HepG2 (cell line): Measurements from ENCODE around the gene PSMD12. TPM values are rescaled to one million over a fixed set of nuclear protein-coding genes. Genes with fewer than 3 reads are reported as not detected.
A peak's percentile ranks its signal among the peaks of the same experiment; 100 is the strongest.

Experiments used
- ADNP ChIP-seq: sonication (generic); formaldehyde crosslinking; IDR thresholded peaks from 2 replicates; pipeline ENCODE4 v1.4.0; 2020; ENCODE audit warnings: missing genetic modification reagents
- CHCHD3 ChIP-seq: sonication (generic); formaldehyde crosslinking; IDR thresholded peaks from 2 replicates; pipeline ENCODE4 v1.8.0; 2022; ENCODE audit warnings: mild to moderate bottlenecking, missing genetic modification reagents, moderate library complexity
- ISL2 ChIP-seq: sonication (generic); formaldehyde crosslinking; IDR thresholded peaks from 2 replicates; pipeline ENCODE4 v1.5.0; 2020; ENCODE audit warnings: missing genetic modification reagents
- MED1 ChIP-seq: sonication (generic); formaldehyde crosslinking; IDR thresholded peaks from 2 replicates; pipeline ENCODE4 v1.4.0; 2020; ENCODE audit warnings: missing genetic modification reagents
- NR2F1 ChIP-seq, 2 experiments: fragments of 450-650 bp in 1 of 2; formaldehyde crosslinking in 1 of 2; IDR thresholded peaks; 2 replicates each; pipeline versions ENCODE4 v1.5.0 to v1.6.1; 2016 to 2020; ENCODE audit warnings: mild to moderate bottlenecking in 1 of 2, missing compliant biosample characterization in 1 of 2, missing genetic modification reagents in 1 of 2, moderate library complexity in 1 of 2
- polyA plus RNA-seq, 8 experiments: library from polyadenylated mRNA; depleted of rRNA in 3 of 8; stranded (reverse) in 7 of 8; unstranded in 1 of 8; fragments of >200 nt; fragmentation: Illumina TruSeq in 4 of 8; extraction: Trizol in 4 of 8; gene quantifications; 2 replicates each; pipeline versions ENCODE4 v1.2.1 to v1.2.3, GENCODE V29; 2011 to 2016; ENCODE audit warnings: low read depth in 4 of 8, missing spikeins in 1 of 8, mixed read lengths in 1 of 8; ENCODE audit not compliant: insufficient read depth in 1 of 8
- total RNA-seq, 5 experiments: library from RNA; depleted of rRNA; stranded (reverse); fragments of >200 nt; fragmentation: Illumina TruSeq; extraction: Trizol; gene quantifications; 2 replicates each; pipeline ENCODE4 v1.2.3, GENCODE V29; 2016; ENCODE audit warnings: low read depth in 1 of 5
- TF ChIP-seq, protein P1 (sequence below), 2 experiments: sonication (generic) in 1 of 2; formaldehyde crosslinking in 1 of 2; IDR thresholded peaks; 2 replicates each; pipeline versions ENCODE4 v1.6.1 to v1.9.0; 2014 to 2022; ENCODE audit warnings: antibody characterized with exemption in 1 of 2, borderline replicate concordance in 1 of 2, inconsistent platforms in 1 of 2, low read depth in 1 of 2, missing genetic modification reagents in 1 of 2
- TF ChIP-seq, protein P2 (sequence below): IDR thresholded peaks from 2 replicates; pipeline ENCODE4 v1.6.1; 2016; ENCODE audit warnings: missing compliant biosample characterization, missing genetic modification reagents, borderline replicate concordance

Gene PSMD12
- total and polyA plus RNA-seq, 2 of the 13 experiments (the other 11 are each of a cell fraction or from before 2014, with no cell fraction given) = 27.4 to 71.7 TPM

DNA sequence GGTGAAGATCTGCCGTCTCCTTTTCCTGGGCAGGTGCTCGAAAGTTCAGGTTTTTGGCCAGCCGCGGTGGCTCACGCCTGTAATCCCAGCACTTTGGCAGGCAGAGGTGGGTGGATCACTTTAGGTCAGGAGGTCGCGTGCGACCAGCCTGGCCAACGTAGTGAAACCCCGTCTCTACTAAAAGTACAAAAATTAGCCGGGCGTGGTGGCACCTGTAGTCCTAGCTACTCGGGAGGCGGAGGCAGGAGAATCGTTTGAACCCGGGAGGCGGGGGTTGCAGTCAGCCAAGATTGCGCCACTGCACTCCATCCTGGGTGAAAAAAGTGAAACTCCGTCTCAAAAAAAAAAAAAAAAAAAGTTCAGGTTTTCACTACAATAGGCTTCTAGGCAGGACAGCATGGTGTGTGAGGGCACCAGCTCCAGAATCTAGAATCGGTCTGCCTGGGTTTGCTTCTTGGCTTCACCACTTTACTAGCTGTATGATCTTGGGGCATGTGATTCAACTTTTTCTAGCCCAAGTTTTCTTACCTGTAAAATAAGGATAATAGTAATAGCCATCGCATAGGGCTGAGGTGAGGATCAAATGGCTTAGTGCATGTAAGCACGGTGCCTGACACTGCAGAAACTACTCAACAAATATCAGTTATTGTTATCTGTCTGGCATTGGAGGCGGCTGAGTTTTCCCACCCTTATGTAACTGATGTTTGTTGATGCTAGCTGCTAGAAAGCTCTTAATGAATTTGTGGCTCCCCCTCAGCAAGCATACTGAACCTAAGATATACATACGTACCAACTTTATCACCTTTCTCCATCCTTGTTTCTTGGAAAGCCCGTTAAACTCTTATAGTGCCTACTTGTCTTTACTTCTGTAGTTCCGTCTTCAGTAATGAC, 1.3 kb downstream of the PSMD12 start (continued):
- TF ChIP-seq, protein P1, sequence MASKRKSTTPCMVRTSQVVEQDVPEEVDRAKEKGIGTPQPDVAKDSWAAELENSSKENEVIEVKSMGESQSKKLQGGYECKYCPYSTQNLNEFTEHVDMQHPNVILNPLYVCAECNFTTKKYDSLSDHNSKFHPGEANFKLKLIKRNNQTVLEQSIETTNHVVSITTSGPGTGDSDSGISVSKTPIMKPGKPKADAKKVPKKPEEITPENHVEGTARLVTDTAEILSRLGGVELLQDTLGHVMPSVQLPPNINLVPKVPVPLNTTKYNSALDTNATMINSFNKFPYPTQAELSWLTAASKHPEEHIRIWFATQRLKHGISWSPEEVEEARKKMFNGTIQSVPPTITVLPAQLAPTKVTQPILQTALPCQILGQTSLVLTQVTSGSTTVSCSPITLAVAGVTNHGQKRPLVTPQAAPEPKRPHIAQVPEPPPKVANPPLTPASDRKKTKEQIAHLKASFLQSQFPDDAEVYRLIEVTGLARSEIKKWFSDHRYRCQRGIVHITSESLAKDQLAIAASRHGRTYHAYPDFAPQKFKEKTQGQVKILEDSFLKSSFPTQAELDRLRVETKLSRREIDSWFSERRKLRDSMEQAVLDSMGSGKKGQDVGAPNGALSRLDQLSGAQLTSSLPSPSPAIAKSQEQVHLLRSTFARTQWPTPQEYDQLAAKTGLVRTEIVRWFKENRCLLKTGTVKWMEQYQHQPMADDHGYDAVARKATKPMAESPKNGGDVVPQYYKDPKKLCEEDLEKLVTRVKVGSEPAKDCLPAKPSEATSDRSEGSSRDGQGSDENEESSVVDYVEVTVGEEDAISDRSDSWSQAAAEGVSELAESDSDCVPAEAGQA (IDR thresholded peaks at IDR 0.05; ENCODE audit: low read depth) = no peak
- TF ChIP-seq, protein P1 (CRISPR knock-in tag; IDR thresholded peaks at IDR 0.05; ENCODE audit: borderline replicate concordance) = no peak
- no peak for TF ChIP-seq ADNP (CRISPR knock-in tag)
- TF ChIP-seq MED1 (CRISPR knock-in tag) = 0 out of 2 replicates have a peak, but pooled peaks have one; percentile 14
- no peak for TF ChIP-seq CHCHD3
- TF ChIP-seq, protein P2, sequence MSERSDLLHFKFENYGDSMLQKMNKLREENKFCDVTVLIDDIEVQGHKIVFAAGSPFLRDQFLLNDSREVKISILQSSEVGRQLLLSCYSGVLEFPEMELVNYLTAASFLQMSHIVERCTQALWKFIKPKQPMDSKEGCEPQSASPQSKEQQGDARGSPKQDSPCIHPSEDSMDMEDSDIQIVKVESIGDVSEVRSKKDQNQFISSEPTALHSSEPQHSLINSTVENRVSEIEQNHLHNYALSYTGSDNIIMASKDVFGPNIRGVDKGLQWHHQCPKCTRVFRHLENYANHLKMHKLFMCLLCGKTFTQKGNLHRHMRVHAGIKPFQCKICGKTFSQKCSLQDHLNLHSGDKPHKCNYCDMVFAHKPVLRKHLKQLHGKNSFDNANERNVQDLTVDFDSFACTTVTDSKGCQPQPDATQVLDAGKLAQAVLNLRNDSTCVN = no peak
- no peak for TF ChIP-seq ISL2 (CRISPR knock-in tag)
- TF ChIP-seq NR2F1 (CRISPR knock-in tag; IDR thresholded peaks at IDR 0.05) = peak in 1 of 2 experiments; percentile 17; a peak in 1 of 4 replicates
- TF ChIP-seq, all 625 proteins: peak for 30
